GM12872 (cell line): ENCODE results near the gene CTDSP2.

ENCODE experiments used
- TF ChIP-seq, protein P1 (sequence below): IDR thresholded peaks from 3 replicates; pipeline ENCODE4 v1.5.1; 2011; ENCODE audit warnings: low read depth, mild to moderate bottlenecking, low read length, moderate library complexity; ENCODE audit not compliant: insufficient read depth

The CTDSP2 gene

DNA sequence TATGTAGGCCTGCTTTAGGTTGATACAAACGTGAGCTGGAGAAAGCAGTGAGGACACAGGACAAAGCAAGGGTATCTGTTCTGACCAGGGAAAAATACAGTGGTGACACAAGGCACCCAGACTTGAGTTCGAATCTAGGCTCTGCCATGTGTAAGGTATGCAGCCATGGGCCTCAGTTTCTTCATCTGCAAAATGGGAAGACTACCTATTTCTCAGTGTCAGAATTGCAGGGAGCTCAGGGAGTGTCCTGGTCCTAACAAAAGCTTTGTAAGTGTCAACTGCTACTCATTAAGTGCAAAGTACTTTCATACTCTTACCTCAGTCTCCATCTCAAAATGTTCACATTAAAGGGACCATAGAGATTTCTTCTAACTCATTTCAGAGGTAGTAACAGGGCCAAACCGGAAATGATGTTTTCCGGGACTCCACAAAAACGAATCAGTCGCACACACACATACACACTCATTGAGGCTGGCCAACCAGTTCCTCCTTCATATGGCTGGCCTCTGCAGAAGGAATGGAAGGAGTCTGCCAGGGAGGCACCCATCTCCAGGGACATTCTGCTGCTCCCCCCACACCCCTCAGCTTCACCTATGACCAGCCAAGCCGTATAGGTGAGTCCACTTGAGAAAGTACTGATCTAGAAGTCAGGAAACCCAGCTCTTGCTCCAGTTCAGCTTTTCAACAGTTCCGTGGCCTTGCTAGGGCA lies 7.8 kb downstream of the CTDSP2 start:
- TF ChIP-seq, protein P1, sequence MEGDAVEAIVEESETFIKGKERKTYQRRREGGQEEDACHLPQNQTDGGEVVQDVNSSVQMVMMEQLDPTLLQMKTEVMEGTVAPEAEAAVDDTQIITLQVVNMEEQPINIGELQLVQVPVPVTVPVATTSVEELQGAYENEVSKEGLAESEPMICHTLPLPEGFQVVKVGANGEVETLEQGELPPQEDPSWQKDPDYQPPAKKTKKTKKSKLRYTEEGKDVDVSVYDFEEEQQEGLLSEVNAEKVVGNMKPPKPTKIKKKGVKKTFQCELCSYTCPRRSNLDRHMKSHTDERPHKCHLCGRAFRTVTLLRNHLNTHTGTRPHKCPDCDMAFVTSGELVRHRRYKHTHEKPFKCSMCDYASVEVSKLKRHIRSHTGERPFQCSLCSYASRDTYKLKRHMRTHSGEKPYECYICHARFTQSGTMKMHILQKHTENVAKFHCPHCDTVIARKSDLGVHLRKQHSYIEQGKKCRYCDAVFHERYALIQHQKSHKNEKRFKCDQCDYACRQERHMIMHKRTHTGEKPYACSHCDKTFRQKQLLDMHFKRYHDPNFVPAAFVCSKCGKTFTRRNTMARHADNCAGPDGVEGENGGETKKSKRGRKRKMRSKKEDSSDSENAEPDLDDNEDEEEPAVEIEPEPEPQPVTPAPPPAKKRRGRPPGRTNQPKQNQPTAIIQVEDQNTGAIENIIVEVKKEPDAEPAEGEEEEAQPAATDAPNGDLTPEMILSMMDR, result no peak

- TF ChIP-seq, protein P1, result no peak
These were observed 8.5 kb downstream of the CTDSP2 start for GRCh38 chr12:57837864-57838562.

- TF ChIP-seq, protein P1, result no peak
These were observed 9.8 kb downstream of the CTDSP2 start for GRCh38 chr12:57836442-57837375.

DNA sequence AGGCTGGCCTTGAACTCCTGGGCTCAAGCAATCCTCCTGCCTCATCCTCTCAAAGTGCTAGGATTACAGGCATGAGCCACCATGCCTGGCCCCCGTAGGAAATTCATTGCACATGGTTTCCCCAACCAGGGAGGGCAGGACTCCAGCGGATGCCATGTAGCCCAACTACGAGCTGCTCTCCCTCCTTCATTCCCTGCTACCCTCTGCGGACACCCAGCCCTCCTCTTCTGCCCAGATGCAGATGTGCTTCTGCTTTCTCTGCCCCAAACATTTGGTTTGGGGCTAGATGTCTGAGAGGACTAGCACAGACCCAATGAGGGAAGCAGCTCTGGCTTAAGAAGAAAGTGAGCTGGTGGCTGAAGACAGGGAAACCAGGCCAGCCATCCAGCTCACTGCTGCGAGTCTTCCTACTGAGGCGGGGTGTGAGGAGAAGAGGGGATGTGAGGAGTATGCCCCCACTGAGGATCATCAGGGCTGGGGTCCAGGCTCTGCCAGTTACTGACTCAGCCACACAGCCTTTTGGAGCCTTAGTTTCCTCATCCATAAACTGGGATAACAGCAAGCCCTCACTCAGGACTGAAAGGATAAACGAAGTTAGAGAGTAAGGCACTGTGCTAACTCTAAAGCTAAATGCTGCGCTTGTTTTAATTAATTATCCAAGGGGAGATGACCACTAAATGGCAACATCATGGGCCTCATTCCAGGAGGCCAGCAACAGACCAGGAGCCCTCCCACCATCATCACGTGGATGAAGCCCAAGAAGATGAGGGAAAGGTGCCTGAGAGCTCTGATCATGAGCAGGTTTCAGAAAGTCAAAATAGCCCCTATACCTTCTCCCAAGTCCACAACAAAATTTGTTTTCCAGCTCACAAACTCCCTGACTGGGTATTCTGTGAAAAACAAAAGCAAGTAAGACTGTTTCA lies 10.9 kb downstream of the CTDSP2 start:
- TF ChIP-seq, protein P1, result no peak

DNA sequence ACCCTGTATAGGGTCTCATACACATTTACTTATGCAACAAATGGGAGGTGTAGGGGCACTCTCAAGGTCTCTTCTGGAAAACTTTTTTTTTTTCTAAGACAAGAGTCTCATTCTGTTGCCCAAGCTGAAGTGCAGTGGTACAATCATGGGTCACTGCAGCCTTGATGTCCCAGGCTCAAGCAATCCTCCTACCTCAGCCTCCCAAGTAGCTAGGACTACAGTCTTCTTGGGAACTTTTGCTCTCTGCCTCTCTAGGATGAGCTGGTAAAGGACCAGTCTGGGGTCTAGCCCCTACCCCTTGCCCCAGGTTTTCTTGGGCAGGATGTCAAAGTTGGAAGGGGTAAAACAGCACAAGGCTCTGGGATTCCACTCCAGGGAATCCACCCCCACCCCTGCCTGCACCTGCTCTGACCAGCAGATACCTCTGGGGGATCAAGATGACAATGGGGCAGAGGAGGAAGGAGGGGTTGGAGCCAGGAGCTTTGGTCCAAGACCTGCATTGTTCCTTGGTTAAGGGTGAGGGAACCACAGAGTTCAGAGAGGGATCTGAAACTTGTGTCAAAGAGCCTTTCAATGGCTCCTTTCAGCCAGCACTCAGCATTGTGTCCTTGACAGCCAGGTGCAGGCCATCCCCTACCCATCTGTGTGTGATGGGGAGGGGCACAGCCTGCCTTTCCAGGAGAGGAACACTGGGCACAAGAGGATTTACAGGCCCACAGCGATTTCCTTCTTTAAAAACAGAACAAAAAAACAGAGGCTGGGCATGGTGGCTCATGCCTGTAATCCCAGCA lies 12.2 kb downstream of the CTDSP2 start:
- TF ChIP-seq, protein P1, result no peak

- TF ChIP-seq, protein P1, result no peak
These were observed 12.9 kb downstream of the CTDSP2 start for GRCh38 chr12:57833672-57834071.
